ENCODE data around the gene RIMS1. TPM values are rescaled to one million over a fixed set of nuclear protein-coding genes. Genes with fewer than 3 reads are reported as not detected.
"Not testable (repeated sequence)": the region's sequence is repeated elsewhere in the genome, so short reads cannot be mapped to it uniquely, and the experiment has no call there.

RIMS1 gene
- total RNA-seq, 1 donor from 2014 or later, result 0.20 TPM

DNA sequence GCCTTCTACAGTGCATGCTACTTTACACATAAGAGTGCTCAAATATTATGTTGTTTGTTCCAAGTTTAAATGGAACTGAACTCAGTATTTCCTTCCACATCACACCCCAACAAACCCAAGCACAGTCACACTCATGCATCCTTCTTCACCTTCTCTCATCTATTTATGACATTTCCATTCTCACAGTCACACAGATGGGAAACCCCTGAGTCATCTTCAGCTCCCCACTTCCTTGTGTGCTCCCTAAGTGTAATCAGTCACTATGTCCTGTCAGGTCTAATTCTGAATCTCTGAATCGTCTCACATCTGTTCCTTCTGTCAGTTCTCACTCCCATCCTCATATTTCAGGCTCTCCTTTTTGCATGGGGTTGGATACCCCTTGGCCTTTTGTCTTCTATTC, 96.0 kb downstream of the RIMS1 start:
- no peak for DNase-seq (ENCODE audit: low read depth, low spot score)

DNA sequence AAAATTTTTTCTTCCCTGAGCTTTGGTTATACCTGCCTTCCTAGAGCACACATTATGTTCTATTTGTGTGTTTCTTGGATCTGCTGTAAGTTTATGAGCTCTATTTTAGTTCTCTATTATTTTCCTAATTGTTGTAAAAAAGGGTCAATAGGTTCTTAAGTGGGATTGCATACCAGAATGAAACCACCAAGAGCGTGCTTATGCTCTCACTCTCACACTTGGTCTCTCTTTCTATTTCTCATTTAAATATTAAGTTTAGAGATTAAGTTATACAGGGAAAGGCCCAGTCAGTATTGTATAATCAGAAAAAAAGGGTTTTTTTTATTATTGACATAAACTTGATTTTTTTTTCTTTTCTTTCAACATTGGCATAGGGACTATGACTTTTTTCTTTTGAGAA, 96.8 kb downstream of the RIMS1 start:
- no peak for DNase-seq (ENCODE audit: low read depth, low spot score)

DNA sequence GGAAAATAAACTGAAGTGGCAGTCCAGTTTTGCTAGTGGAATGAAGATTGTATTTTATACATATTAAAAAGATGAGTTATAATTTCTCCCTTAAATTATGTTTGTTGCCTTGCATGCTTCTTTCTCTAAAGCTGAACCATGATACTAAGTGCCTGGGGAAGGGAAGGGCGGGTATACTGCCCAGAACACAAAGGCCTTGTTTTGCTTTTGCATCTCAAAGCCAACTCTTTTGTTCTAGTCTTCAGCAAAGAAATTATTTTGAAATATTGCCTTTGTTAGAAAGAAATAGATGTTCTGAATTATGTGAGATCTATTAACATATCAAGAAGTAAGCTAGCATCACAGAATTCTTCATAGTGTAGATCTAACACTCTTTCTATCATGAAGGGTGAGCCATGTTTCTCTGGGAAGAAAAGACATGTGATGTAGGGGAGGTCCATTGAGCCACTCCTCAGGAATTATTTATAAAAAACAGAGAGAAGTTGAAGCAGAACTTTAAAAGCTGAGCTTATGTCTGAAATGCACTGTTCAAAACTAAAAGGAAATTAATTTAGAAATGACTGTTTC, 108.4 kb downstream of the RIMS1 start:
- no peak for DNase-seq (ENCODE audit: low read depth, low spot score)

DNA sequence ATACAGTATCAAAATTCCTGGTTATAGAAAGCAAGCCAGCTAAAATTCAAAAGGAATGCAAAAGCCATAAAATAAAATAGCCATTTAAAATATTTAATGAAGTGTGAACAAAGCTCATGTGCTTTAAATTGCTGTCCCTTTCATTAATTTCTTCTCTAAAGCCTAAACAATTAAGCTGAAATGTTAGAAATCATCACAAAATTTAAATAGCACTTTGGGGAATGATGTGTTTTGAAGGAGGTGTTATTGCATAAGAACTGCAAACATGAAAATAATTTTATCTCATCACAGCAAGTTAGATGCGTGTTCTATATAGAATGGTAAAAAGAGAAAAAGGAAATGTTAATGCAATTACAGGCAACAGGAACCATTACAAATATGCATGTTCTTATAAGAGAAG, 111.0 kb downstream of the RIMS1 start:
- DNase-seq (ENCODE audit: low read depth, low spot score), result no peak

DNA sequence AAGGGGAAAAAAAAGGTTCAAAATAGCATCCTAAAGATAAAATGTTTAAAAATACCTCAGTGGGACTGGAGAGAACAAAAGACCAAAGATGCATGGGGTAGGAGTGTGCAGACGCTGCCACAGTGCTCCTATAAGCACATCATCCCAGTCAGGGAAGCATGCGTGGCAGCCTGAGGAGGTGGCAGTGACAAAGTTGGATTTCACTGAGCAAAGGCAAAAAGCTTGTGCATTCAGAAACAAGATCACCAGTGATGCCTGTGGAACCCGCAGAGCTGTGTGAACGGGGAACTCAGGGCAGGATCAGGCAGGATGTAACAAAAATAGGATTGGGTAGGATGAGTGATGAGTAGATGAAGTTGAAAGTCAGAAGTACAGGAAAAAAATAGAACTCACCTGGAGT, 116.1 kb downstream of the RIMS1 start:
- DNase-seq (ENCODE audit: low read depth, low spot score), result no peak

DNA sequence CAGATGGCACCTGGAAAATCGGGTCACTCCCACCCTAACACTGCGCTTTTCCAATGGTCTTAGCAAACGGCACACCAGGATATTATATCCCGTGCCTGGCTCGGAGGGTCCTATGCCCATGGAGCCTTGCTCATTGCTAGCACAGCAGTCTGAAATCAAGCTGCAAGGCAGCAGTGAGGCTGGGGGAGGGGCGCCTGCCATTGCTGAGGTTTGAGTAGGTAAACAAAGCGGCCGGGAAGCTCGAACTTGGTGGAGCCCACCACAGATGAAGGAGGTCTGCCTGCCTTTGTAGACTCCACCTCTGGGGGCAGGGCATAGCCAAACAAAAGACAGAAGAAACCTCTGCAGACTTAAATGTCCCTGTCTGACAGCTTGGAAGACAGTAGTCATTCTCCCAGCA, 120.2 kb downstream of the RIMS1 start:
- not testable (repeated sequence) for DNase-seq (ENCODE audit: low read depth, low spot score)

DNA sequence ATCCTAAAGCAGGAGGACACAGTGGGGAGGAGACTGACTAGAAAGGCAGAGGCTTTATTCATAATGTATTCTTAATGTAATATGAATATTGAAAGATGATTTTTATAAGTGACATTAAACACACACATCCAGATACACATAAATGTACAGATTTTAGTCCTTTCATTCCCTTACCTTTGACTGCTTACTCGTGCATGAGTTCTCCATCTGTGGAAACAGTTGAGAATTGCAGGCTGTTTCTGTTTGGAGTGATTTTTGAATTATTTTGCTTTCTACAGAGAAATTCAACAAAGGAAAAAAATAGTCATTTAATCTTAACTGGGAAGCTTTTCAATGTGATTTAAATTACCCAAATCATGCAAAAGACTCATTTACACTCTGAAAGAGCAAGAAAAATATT, 136.5 kb downstream of the RIMS1 start:
- no peak for DNase-seq (ENCODE audit: low read depth, low spot score)

DNA sequence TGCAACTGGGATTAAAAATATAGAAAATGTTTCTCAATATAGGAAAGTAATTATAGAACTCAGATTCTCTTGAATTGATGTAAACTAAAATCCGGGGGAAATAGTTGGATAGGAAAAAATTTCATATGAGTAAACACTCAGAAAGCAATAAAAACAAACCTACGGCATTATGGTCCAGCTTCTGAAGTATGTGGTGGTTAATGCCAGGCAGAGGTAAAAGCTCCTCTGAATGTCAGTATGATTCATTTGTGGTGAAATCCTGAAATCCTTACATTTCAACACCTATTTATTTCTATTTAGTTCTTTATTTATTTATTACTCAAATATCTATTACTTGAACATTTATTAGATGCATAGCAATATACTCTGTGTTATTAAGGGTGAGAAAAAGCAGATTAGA, 145.1 kb downstream of the RIMS1 start:
- DNase-seq (ENCODE audit: low read depth, low spot score), result no peak

DNA sequence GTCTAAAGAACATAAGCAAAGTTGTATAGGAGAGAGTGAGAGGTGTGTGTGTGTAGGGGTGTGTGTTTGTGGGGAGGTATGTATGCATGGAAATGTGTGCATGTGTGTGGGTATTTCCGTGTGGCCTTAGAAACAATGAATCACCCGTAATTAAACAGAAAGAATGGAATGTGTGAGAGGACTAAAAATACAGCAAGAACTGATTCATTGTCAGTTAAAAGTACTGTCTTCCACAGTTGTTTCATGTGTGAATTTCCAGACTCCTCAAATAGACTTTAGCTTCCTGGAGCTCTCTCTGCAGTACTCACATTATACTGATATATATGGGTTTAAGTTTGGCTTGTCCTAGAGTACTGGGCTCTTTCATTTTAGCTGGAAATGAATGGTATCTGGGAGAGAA, 145.7 kb downstream of the RIMS1 start:
- no peak for DNase-seq (ENCODE audit: low read depth, low spot score)

DNA sequence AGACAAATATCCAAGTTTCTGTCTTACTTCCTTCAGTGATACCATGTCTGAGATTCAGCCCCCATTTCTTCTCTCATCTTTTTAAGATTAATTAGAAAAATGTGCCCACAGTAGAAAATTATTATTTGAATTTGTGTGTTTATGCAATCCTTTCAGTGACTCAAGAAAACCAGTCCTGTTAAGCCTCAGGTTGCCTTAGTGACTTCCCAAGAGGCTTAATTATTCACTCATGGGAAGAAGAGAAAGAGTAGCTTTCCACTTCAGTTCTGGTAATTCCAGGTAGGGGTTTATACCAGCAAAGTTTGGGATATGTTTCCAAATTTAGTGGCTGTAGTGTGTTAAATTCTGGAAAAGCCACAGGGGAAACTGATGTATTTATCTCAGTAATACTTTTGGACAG, 149.1 kb downstream of the RIMS1 start:
- DNase-seq (ENCODE audit: low read depth, low spot score), result no peak

DNA sequence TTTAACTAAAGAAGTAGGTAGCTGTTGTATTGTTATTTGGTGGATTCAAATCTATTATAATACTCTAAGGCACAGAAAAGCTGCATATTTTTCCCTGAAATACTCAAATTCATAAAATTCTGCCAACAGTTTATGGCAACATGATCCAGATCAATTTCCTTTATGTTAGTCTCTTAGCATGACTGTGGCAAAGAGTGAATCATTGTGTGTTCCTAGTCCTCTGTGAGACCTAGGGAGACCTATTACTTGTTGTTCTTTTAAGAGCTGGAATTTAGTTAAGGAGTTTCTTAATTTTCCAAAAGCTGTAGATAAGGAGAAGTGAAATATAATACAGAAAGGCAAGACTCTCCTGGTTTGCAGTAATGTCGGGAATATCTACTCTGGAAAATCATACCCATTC, 149.6 kb downstream of the RIMS1 start:
- no peak for DNase-seq (ENCODE audit: low read depth, low spot score)

DNA sequence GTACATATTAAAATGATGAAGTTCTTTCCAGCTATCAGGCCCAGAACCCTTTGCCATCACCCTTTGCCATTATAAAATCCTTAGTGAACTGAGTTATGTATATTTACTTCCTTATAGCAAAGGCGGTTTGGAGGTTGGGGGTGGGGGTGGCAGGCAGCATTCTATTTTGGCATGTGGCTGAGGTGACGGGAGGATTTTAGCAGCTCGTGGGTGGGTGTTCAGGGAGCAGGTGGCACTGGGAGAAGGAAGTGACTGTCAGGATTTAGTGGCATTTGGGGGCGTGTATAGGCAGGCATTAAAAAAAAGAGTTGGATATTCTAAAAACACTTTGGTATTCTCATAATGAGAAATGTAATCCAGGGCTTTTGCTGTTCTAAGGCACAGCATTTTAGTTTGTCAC, 150.7 kb downstream of the RIMS1 start:
- no peak for DNase-seq (ENCODE audit: low read depth, low spot score)

DNA sequence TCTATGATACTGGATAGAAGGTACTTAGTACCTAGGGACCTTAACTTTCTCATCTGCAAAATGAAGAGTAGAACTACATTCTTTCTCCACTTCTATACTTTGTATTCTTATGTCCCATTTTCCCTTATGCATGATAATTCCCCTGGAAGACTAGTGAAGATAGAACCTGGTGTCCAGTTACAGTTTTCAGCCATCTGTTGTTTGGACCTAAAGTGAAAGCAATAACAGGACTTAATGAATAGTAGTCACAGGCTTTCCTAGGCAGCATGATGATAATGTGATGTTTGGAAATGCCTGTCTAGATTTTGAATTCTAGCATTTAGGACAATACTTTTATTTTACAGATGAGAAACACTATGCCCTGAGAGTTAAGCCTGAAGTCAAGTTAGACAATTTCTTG, 153.8 kb downstream of the RIMS1 start:
- no peak for DNase-seq (ENCODE audit: low read depth, low spot score)

DNA sequence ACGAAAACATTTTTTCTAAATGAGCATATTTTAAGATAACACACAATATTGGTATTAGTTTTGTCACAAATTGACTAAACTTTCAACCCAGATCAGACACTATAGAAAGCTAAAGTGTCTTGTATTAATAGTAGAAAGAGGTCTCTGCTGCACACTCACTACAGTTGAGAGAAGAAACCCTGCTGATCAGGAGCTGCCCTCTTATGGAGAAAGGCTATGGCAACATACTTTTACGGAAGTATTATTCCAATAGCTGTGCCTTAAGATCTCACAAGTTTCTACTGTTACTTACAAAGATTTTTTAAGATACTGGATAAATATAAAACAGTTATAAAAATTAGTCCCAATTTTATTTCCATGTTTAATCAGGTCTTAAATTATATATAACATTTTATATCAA, 155.7 kb downstream of the RIMS1 start:
- no peak for DNase-seq (ENCODE audit: low read depth, low spot score)

DNA sequence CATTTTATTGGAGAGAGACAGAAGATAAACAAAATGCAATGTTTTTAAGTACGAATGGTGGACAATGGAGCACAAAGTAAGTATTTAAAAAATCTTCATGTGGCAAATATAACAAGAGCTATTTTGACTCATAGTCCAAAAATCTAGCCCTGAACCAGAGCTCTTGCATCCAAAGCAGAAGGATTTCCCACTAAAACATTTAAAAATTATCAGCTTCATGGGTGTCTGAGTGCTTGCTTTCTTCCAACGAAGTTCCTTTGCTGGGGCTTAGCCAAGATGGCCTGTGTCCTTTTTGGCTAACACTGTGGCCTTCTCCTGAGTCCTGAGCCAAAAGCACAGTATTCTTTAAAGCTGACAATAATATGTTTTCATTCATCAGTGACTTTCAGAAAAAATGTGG, 161.7 kb downstream of the RIMS1 start:
- DNase-seq (ENCODE audit: low read depth, low spot score), result no peak

DNA sequence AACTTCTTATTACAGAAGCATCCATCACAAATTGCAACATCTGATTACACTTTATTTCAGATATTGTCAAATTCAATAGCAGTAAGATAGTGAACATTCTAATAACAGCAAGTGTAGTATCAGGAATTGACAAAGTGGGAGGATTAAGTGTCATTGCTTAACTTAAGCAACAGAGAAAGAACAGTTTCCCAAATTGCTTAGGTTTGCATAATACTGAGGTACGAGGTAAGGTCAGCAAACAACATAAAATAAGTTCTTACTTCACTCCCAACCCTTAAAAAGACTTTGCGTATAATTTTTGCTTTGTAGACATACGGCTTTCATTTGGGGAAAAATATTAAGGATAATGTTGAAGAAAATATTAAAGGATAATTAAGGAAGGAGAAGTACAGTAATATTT, 163.0 kb downstream of the RIMS1 start:
- no peak for DNase-seq (ENCODE audit: low read depth, low spot score)

DNA sequence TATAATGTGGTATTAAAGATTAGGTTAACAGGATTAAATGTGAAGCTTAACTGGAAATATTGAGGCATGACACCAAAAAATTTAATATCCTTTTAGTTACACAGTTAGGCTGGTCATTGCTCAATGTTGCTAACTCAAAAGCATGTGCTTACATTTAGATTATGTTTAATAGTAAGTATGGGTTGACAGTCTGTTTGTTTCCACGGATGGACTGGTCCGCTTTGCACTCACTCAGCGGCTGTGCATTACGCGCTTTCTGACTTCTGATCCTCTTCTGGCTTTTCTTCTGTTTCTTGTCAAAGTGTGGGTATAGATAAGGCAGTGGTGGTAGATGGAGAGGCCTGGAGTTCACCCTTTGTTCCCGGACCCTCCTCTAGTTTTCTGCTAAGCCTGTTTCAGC, 174.9 kb downstream of the RIMS1 start:
- DNase-seq (ENCODE audit: low read depth, low spot score), result no peak

DNA sequence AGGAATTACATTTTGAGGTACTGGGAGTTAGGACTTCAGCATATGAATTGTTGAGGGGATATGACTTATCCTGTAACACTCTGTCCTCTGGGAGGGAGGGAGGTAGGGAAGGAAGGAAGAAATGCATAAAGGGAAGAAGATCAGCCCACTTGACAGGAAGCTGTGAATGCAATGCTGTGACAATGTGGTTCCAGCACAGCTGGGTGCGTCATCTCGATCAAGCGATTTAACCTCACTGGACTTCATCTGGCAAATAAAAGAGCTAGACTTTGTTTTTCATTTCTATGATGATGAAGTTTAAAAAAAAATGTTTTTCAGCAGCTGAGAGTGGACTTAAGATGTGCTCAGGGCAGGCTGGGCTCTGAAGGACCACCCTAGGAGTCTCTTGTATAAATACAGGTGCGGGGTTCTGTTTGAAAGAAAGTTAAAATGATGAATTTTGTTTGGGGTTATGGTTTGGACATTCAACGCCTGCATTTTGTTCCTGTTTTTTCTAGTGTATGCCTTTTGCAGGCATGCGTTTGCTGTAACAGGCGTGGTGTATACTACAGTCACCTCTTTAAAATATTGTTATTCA, 178.1 kb downstream of the RIMS1 start:
- DNase-seq (ENCODE audit: low read depth, low spot score), result no peak

DNA sequence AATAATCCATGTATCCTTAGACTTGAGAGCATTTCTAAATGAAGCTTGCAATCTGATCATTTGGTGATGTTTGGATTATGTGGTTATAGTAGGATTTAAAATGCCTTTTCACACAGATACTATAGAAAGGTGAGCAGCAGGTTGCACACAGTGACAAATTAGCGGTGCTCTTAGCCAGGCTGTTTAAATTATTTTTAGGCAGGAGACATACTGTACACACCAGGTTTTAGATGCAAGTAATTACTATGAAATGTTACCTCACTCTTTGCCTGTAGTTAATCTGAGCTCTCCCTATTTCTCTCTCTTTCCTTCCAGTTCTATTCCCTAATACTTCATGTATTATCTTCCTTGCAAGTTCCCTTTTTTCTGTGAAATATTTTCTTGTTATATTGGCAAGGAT, 191.7 kb downstream of the RIMS1 start:
- DNase-seq (ENCODE audit: low read depth, low spot score), result no peak

DNA sequence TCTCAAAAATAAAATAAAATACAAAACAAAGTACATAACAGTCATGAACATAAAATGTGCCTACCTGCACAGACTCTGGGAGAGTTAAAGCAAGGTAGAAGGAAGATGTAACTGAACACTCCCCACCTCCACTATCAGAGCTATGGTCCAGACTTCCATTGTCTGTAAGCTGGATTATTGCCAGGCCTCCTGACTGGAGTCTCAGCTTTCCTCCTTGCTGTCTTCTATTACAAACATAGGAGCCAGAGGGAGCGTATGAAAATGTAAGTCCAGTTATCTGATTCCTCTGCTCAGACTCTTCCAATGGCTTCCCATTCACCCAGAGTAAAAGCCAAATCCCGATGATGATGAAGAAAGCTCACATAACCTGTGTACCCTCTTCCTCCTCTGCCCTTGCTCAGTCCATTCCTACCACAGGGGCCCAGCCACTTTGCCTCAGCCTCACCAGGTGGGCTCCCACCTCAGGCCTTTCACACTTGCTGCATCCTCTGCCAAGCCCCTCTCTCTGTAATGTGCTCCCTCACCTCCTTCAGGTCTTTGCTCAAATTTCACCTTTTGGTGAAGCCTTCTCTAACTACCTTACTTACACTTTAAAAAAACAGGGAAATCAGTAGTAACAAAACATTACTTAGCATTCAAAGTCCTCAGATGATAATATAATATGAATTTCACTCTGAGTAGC, 194.1 kb downstream of the RIMS1 start:
- no peak for DNase-seq (ENCODE audit: low read depth, low spot score)

DNA sequence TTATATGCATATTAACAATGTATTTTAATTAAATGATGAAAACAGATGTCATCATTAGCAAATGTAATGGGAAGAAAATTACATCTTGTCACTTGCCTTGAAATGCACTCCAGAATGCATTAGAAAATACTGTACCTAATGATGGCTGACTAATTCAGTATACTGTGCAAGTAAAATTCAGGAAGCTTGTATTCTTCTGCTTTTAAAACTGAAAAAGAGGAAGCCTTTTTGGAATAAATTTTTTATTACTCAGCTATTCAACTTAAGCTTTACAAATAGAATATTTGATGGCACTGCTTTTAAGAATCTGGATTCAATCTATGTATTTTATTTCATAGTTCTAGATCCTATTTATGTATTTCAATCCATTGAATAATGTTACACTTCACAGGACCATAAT, 195.5 kb downstream of the RIMS1 start:
- no peak for DNase-seq (ENCODE audit: low read depth, low spot score)

DNA sequence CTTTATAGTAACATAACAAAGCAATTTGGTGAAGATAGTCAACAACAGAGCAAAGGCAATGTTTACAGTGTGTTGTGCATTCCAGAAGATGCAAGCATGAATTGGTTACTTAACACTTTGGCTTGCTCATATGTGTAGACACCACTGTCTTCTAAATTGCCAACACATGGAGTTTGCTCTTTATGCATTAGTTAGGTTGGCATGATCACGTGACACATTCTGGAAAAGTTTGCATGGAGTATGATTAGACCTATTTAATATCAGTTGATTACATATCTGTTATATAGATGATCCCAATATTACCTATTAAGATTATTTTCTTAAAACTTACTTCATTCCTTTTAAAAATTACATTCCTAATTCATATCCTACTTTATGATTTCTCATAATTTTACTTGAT, 197.6 kb downstream of the RIMS1 start:
- no peak for DNase-seq (ENCODE audit: low read depth, low spot score)

DNA sequence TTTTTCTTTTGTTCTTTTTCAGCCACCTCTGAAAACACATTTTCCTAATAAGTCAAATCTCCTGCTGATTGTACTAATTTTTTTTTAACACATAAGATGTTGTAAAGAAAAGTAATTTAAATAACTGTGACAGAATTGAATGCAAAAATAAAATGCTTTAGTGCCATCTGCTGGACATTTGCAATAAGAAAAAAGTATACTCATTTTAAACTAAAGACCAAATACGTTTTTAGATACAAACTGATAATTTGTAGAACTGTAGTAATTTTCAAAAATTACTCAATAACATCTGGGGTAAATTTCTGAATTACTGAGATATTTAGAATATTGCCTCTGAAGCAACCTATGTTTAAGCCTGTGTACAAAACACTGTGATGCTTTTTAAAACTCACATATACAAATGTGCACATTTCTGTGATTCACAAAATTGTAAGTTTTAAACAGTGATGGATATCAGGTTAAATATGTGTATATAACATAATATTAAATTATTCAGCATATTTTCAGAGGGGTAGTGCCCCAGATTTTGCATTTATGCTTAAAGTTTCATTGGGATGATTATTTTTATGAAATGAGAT, 198.7 kb downstream of the RIMS1 start:
- no peak for DNase-seq (ENCODE audit: low read depth, low spot score)

Measured in pulmonary artery endothelial cell (primary cell).